HepG2 (cell line): ENCODE data around the gene PET117.

ENCODE experiments used
- CTCF ChIP-seq: sonication (generic); formaldehyde crosslinking; IDR thresholded peaks from 2 replicates; pipeline ENCODE4 v1.5.0; 2020; ENCODE audit warnings: mild to moderate bottlenecking, missing genetic modification reagents, moderate library complexity
- MIER3 ChIP-seq: IDR thresholded peaks from 2 replicates; pipeline ENCODE4 v1.6.1; 2016; ENCODE audit warnings: missing compliant biosample characterization, borderline replicate concordance
- SETDB1 ChIP-seq: sonication (generic); formaldehyde crosslinking; IDR thresholded peaks from 2 replicates; pipeline ENCODE4 v1.5.1; 2020; ENCODE audit warnings: missing genetic modification reagents, mild to moderate bottlenecking, borderline replicate concordance
- STAT5B ChIP-seq: sonication (generic); formaldehyde crosslinking; IDR thresholded peaks from 2 replicates; pipeline ENCODE4 v1.4.0; 2020; ENCODE audit warnings: missing genetic modification reagents
- TF ChIP-seq, protein P1 (sequence below): sonication (generic); formaldehyde crosslinking; IDR thresholded peaks from 2 replicates; pipeline ENCODE4 v1.4.0; 2020; ENCODE audit warnings: mild to moderate bottlenecking, low read depth, missing genetic modification reagents
- TF ChIP-seq, protein P2 (sequence below): IDR thresholded peaks from 2 replicates; pipeline ENCODE4 v1.6.1; 2016; ENCODE audit warnings: control low read depth

GRCh38 chr20:18190338-18191233 is 52.9 kb downstream of the PET117 start:
- TF ChIP-seq MIER3 (CRISPR knock-in tag) = no peak
- TF ChIP-seq, protein P1, sequence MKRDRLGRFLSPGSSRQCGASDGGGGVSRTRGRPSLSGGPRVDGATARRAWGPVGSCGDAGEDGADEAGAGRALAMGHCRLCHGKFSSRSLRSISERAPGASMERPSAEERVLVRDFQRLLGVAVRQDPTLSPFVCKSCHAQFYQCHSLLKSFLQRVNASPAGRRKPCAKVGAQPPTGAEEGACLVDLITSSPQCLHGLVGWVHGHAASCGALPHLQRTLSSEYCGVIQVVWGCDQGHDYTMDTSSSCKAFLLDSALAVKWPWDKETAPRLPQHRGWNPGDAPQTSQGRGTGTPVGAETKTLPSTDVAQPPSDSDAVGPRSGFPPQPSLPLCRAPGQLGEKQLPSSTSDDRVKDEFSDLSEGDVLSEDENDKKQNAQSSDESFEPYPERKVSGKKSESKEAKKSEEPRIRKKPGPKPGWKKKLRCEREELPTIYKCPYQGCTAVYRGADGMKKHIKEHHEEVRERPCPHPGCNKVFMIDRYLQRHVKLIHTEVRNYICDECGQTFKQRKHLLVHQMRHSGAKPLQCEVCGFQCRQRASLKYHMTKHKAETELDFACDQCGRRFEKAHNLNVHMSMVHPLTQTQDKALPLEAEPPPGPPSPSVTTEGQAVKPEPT (CRISPR knock-in tag) = no peak
- no peak for TF ChIP-seq SETDB1
- no peak for TF ChIP-seq CTCF (CRISPR knock-in tag)
- no peak for TF ChIP-seq STAT5B
- TF ChIP-seq, protein P2, sequence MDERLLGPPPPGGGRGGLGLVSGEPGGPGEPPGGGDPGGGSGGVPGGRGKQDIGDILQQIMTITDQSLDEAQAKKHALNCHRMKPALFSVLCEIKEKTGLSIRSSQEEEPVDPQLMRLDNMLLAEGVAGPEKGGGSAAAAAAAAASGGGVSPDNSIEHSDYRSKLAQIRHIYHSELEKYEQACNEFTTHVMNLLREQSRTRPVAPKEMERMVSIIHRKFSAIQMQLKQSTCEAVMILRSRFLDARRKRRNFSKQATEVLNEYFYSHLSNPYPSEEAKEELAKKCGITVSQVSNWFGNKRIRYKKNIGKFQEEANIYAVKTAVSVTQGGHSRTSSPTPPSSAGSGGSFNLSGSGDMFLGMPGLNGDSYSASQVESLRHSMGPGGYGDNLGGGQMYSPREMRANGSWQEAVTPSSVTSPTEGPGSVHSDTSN = no peak
